ENCODE results near the gene HRH2. TPM values are rescaled to one million over a fixed set of nuclear protein-coding genes. Genes with fewer than 3 reads are reported as not detected.
"Not testable (repeated sequence)": the region's sequence is repeated elsewhere in the genome, so short reads cannot be mapped to it uniquely, and the experiment has no call there.

Gene HRH2
- total and polyA plus RNA-seq, 2 donors (not counting 1 experiment from before 2014, with no cell fraction given): 0.46 TPM; not detected in 1

GRCh38 chr5:175759991-175760390 lies 102.1 kb downstream of the HRH2 start:
- DNase-seq; H2AFZ ChIP-seq (ENCODE audit: insufficient read depth, low read depth, low read length, poor library complexity, severe bottlenecking); H3K4me1 Mint-ChIP-seq; H3K4me3 Mint-ChIP-seq; intact Hi-C loops (cut with micrococcal nuclease); H3K4me3 ChIP-seq (ENCODE audit: control extremely low read depth in 1 of 5, extremely low read depth in 1 of 5, insufficient read depth in 1 of 5, low read depth in 2 of 5, low read length in 4 of 5); H3K79me2 ChIP-seq (ENCODE audit: control insufficient read depth, insufficient read depth, low read length); H3K4me2 ChIP-seq (replicated peaks; ENCODE audit: low read depth, low read length, poor library complexity, severe bottlenecking); H3K36me3 ChIP-seq (replicated peaks in 1 of 2; ENCODE audit: control extremely low read depth in 1 of 2, control insufficient read depth in 1 of 2, extremely low read depth in 1 of 2, insufficient read depth in 2 of 2, low read length in 1 of 2); POLR2A ChIA-PET; H3K27me3 ChIP-seq (replicated peaks in 1 of 4; ENCODE audit: control extremely low read depth in 1 of 4, control insufficient read depth in 3 of 4, insufficient read depth in 4 of 4, low read length in 3 of 4); H3K4me1 ChIP-seq (ENCODE audit: control insufficient read depth in 2 of 2, insufficient read depth in 2 of 2, low read length in 2 of 2); H3K27ac Mint-ChIP-seq; H3K9me3 Mint-ChIP-seq (ENCODE audit: insufficient read depth); H4K20me1 ChIP-seq (ENCODE audit: control insufficient read depth, insufficient read depth, low read length, poor library complexity, severe bottlenecking); ATAC-seq (ENCODE audit: low read depth); CTCF ChIA-PET; H3K27ac ChIP-seq (ENCODE audit: low read length in 2 of 2); H3K9ac ChIP-seq (ENCODE audit: low read length): not testable (repeated sequence)
- peaks cover 27% of the 10 kb centered on the region for H3K27me3 Mint-ChIP-seq
- peaks cover 0 to 17% (median 0%) of the 10 kb centered on the region in 3 donors for H3K9me3 ChIP-seq (ENCODE audit: control extremely low read depth in 1 of 3, control insufficient read depth in 2 of 3, insufficient read depth in 1 of 3, low read length in 2 of 3)
- WGBS (ENCODE audit: insufficient coverage): no CpG with 5 or more reads among the region's 1 CpG

Small RNAs within 50 kb of the gene (small RNA-seq; reads per million reads assigned to genes)
- gene RN7SKP148 (ENCODE audit: insufficient read length, low read depth, low replicate concordance) (not detected), gene RNU6-226P (ENCODE audit: insufficient read length, low read depth, low replicate concordance) (not detected)

Other genes with a start within 250 kb of the HRH2 start
- not detected in 2 replicates for gene DRD1, start 213.9 kb upstream of the HRH2 start, total RNA-seq
- not detected in 2 replicates for gene DRD1, start 213.9 kb upstream of the HRH2 start, polyA plus RNA-seq
- gene SFXN1, start 179.5 kb upstream of the HRH2 start, total RNA-seq: 30.5 and 39.1 TPM in 2 replicates
- 16.4 and 18.5 TPM in 2 replicates for gene SFXN1, start 179.5 kb upstream of the HRH2 start, polyA plus RNA-seq
- not detected in 2 replicates for gene CPLX2, start 213.5 kb downstream of the HRH2 start, total RNA-seq
- not detected in 2 replicates for gene CPLX2, start 213.5 kb downstream of the HRH2 start, polyA plus RNA-seq